K562 (cell line): ENCODE data around the gene TAF9. TPM values are rescaled to one million over a fixed set of nuclear protein-coding genes. Genes with fewer than 3 reads are reported as not detected.

Experiments used
- DACH1 ChIP-seq: fragments of 450-650 bp; IDR thresholded peaks from 2 replicates; pipeline ENCODE4 v1.6.1; 2018; ENCODE audit not compliant: partially characterized antibody
- EHMT2 ChIP-seq: fragments of 450-650 bp; IDR thresholded peaks from 2 replicates; pipeline ENCODE4 v1.6.1; 2018; ENCODE audit warnings: antibody characterized with exemption
- ETV1 ChIP-seq: fragments of 450-650 bp; conservative IDR thresholded peaks from 2 replicates; pipeline ENCODE4 v1.6.1; 2016; ENCODE audit warnings: missing genetic modification characterization, control low read depth, low read depth, missing compliant biosample characterization
- HEY1 ChIP-seq: fragments of 250-450 bp; sonication (Bioruptor Pico); IDR thresholded peaks from 2 replicates; pipeline ENCODE4 v1.5.0; 2020; ENCODE audit warnings: mild to moderate bottlenecking, moderate library complexity, borderline replicate concordance
- NCOA1 ChIP-seq: fragments of 450-650 bp; IDR thresholded peaks from 2 replicates; pipeline ENCODE4 v1.6.1; 2016; ENCODE audit warnings: low read depth
- PCBP1 ChIP-seq: fragments of 200-400 bp; formaldehyde crosslinking; IDR thresholded peaks from 2 replicates; pipeline ENCODE4 v1.6.1; 2018; ENCODE audit warnings: mild to moderate bottlenecking, low read depth, low read length; ENCODE audit not compliant: poor library complexity, severe bottlenecking
- POLR2B ChIP-seq: fragments of 450-650 bp; IDR thresholded peaks from 2 replicates; pipeline ENCODE4 v1.6.1; 2018; ENCODE audit warnings: low read depth; ENCODE audit not compliant: partially characterized antibody
- PTTG1 ChIP-seq: fragments of 450-650 bp; IDR thresholded peaks from 2 replicates; pipeline ENCODE4 v1.6.1; 2016; ENCODE audit warnings: low read depth, mild to moderate bottlenecking, missing genetic modification characterization, missing compliant biosample characterization
- RAD51 ChIP-seq: fragments of 450-650 bp; IDR thresholded peaks from 2 replicates; pipeline ENCODE4 v1.7.1; 2016; ENCODE audit warnings: low read depth, mild to moderate bottlenecking, borderline replicate concordance
- SAFB ChIP-seq: fragments of 200-400 bp; formaldehyde crosslinking; IDR thresholded peaks from 2 replicates; pipeline ENCODE4 v1.6.1; 2017; ENCODE audit warnings: low read depth, low read length, borderline replicate concordance
- SMAD1 ChIP-seq: fragments of 150-350 bp; IDR thresholded peaks from 2 replicates; pipeline ENCODE4 v1.6.1; 2014; ENCODE audit warnings: low read length, low read depth; ENCODE audit not compliant: partially characterized antibody
- TBP ChIP-seq: optimal IDR thresholded peaks from 2 replicates; pipeline ENCODE3; 2011; ENCODE audit warnings: low read depth, low read length, improper control_type of control experiment
- TRIM28 ChIP-seq: fragments of 450-650 bp; IDR thresholded peaks from 2 replicates; pipeline ENCODE4 v1.6.1; 2017
- U2AF1 ChIP-seq: fragments of 200-400 bp; formaldehyde crosslinking; optimal IDR thresholded peaks from 2 replicates; pipeline ENCODE3; 2017; ENCODE audit warnings: mild to moderate bottlenecking, low read depth, low read length, moderate library complexity
- ZHX1 ChIP-seq: fragments of 150-350 bp; conservative IDR thresholded peaks from 2 replicates; pipeline ENCODE4 v1.6.1; 2014; ENCODE audit warnings: low read length
- ZNF175 ChIP-seq: fragments of 200-800 bp; sonication (Bioruptor generic); IDR thresholded peaks from 2 replicates; pipeline ENCODE4 v1.6.1; 2016; ENCODE audit warnings: low read depth, mild to moderate bottlenecking, missing genetic modification characterization, missing compliant biosample characterization
- polyA plus RNA-seq, 8 experiments: library from polyadenylated mRNA; depleted of rRNA in 4 of 8; stranded (reverse) in 5 of 8; unstranded in 3 of 8; fragments of >200 nt; fragmentation: Nextera tagmentation in 2 of 8; fragmentation: Illumina TruSeq in 1 of 8; extraction: Ambion mirVana in 2 of 8; extraction: Trizol in 1 of 8; gene quantifications; 2 replicates each; pipeline versions ENCODE4 v1.2.1 to v1.2.3, GENCODE V29; 2011 to 2014; ENCODE audit warnings: inconsistent platforms in 1 of 8, missing spikeins in 1 of 8
- total RNA-seq, 7 experiments: library from RNA; depleted of rRNA in 6 of 7; stranded (reverse); fragments of >200 nt in 6 of 7; fragmentation: Illumina TruSeq in 2 of 7; extraction: Trizol in 2 of 7; gene quantifications; 2 replicates each; pipeline versions ENCODE4 v1.2.1 to v1.2.3, GENCODE V29; 2011 to 2021; ENCODE audit warnings: low replicate concordance in 1 of 7
- TF ChIP-seq, protein P1 (sequence below): fragments of 450-650 bp; IDR thresholded peaks from 2 replicates; pipeline ENCODE4 v1.7.1; 2018; ENCODE audit warnings: mild to moderate bottlenecking, low read depth; ENCODE audit not compliant: partially characterized antibody
- TF ChIP-seq, protein P2 (sequence below), 2 experiments: fragments of 450-650 bp in 1 of 2; sonication (generic) in 1 of 2; formaldehyde crosslinking; conservative IDR thresholded peaks; 2 replicates each; pipeline versions ENCODE4 v1.4.0 to v1.8.1; 2020 to 2022; ENCODE audit warnings: mild to moderate bottlenecking in 1 of 2, missing genetic modification reagents in 1 of 2

Gene TAF9
- total and polyA plus RNA-seq, 9 of the 15 experiments (the other 6 are each of a cell fraction or from before 2014, with no cell fraction given), result 119 to 566 (median 207) TPM

DNA sequence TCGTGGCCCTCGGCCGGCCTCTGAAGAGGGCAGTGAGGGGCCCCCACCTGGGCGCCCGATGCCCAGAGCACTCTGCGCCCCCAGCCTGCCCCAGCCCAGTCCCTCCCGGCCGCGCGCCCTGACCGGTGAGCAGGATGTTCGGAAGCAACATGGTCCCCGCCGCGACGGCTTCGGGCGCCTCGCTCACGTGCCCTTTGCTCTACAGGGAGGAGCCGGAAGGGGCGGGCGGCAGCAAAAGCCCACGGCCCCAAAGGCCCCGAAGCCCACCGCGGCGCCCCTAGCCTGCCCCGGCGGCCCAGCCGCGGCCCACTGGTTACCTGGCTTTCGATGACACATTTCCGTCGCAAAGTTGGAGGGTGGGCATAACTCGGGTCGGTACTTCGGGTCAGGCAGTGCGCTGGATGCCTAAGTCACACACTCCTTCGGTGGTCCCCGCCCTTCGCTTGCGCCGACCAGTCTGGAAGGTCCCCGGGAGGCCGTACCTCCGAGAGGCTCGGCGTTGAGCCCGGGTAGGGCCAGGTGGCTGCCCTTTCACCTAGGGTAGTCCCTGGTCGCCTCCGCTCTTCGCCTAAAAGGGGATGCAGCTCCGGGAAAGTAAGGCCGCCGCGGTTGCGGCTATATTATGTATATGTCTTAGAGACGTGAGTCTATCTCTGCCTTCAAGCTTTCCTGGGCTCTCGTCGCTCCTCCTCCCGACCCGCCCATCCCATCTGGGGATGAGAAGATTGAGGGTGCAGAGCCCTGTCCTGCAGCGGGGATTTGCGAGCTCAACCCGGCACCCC, at the start of gene TAF9, which contains the start of the genes AK6 and RAD17 (continued):
- TF ChIP-seq, protein P1, sequence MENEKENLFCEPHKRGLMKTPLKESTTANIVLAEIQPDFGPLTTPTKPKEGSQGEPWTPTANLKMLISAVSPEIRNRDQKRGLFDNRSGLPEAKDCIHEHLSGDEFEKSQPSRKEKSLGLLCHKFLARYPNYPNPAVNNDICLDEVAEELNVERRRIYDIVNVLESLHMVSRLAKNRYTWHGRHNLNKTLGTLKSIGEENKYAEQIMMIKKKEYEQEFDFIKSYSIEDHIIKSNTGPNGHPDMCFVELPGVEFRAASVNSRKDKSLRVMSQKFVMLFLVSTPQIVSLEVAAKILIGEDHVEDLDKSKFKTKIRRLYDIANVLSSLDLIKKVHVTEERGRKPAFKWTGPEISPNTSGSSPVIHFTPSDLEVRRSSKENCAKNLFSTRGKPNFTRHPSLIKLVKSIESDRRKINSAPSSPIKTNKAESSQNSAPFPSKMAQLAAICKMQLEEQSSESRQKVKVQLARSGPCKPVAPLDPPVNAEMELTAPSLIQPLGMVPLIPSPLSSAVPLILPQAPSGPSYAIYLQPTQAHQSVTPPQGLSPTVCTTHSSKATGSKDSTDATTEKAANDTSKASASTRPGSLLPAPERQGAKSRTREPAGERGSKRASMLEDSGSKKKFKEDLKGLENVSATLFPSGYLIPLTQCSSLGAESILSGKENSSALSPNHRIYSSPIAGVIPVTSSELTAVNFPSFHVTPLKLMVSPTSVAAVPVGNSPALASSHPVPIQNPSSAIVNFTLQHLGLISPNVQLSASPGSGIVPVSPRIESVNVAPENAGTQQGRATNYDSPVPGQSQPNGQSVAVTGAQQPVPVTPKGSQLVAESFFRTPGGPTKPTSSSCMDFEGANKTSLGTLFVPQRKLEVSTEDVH, result no peak
- no peak for TF ChIP-seq NCOA1
- no peak for TF ChIP-seq ZNF175 (CRISPR knock-in tag)
- TF ChIP-seq TBP, result peak; percentile 89
- TF ChIP-seq HEY1 (CRISPR knock-in tag), result no peak
- TF ChIP-seq PCBP1, result peak; percentile 95
- no peak for TF ChIP-seq PTTG1 (tag)
- peak; percentile 18 for TF ChIP-seq SMAD1
- peak; percentile 88 for TF ChIP-seq ETV1 (tag)
- no peak for TF ChIP-seq EHMT2
- TF ChIP-seq ZHX1, result no peak
- TF ChIP-seq, protein P2, sequence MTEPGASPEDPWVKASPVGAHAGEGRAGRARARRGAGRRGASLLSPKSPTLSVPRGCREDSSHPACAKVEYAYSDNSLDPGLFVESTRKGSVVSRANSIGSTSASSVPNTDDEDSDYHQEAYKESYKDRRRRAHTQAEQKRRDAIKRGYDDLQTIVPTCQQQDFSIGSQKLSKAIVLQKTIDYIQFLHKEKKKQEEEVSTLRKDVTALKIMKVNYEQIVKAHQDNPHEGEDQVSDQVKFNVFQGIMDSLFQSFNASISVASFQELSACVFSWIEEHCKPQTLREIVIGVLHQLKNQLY (CRISPR knock-in tag; conservative IDR thresholded peaks at IDR 0.05), result 0 out of 4 replicates have a peak, but pooled peaks of 1 of the 2 experiments have one; percentile 24
- 0 out of 2 replicates have a peak, but pooled peaks have one; percentile 29 for TF ChIP-seq SAFB
- TF ChIP-seq TRIM28, result 0 out of 2 replicates have a peak, but pooled peaks have one; percentile 29
- peak; percentile 71 for TF ChIP-seq POLR2B
- peak; percentile 95 for TF ChIP-seq U2AF1
- peak; percentile 91 for TF ChIP-seq DACH1
- peak; percentile 86 for TF ChIP-seq RAD51
